CMK (cell line): Measurements from ENCODE around the gene TMEM176A.
A peak's percentile ranks its signal among the peaks of the same experiment; 100 is the strongest.
"Not testable (repeated sequence)": the region's sequence is repeated elsewhere in the genome, so short reads cannot be mapped to it uniquely, and the experiment has no call there.

Source experiments
- DNase-seq: peaks from one replicate; pipeline ENCODE4 v3.0.0-alpha.2; 2010; ENCODE audit warnings: low read depth

The TMEM176A gene

GRCh38 chr7:150800581-150801241, at the start of gene TMEM176A:
Gene TMEM176A, plus strand, starts transcription at chr7:150800769. Its CDS starts 782 bp downstream, at chr7:150801551.
- no peak for DNase-seq

GRCh38 chr7:150751702-150752101, 48.9 kb upstream of the TMEM176A start:
- DNase-seq: no peak

- DNase-seq: no peak
These were observed 47.3 kb upstream of the TMEM176A start for GRCh38 chr7:150753239-150753638.

GRCh38 chr7:150753826-150754603, 46.6 kb upstream of the TMEM176A start:
- DNase-seq: no peak

- no peak for DNase-seq
These were observed 45.6 kb upstream of the TMEM176A start for GRCh38 chr7:150754951-150755350.

- no peak for DNase-seq
These were observed 45.0 kb upstream of the TMEM176A start for GRCh38 chr7:150755473-150756099.

GRCh38 chr7:150756166-150756565, 44.4 kb upstream of the TMEM176A start:
- DNase-seq: no peak

- no peak for DNase-seq
These were observed 43.7 kb upstream of the TMEM176A start for GRCh38 chr7:150756858-150757257.

- no peak for DNase-seq
These were observed 41.1 kb upstream of the TMEM176A start for GRCh38 chr7:150759479-150759878.

GRCh38 chr7:150766334-150766709, 34.2 kb upstream of the TMEM176A start:
- DNase-seq: no peak

- no peak for DNase-seq
These were observed 30.8 kb upstream of the TMEM176A start for GRCh38 chr7:150769768-150770167.

GRCh38 chr7:150774131-150774530, 26.4 kb upstream of the TMEM176A start:
- not testable (repeated sequence) for DNase-seq

- no peak for DNase-seq
These were observed 22.4 kb upstream of the TMEM176A start for GRCh38 chr7:150778014-150778737.

GRCh38 chr7:150778738-150779301, 21.7 kb upstream of the TMEM176A start:
- DNase-seq: no peak

- DNase-seq: no peak
These were observed 20.3 kb upstream of the TMEM176A start for GRCh38 chr7:150780292-150780691.

GRCh38 chr7:150781103-150781502, 19.5 kb upstream of the TMEM176A start:
- no peak for DNase-seq

- no peak for DNase-seq
These were observed 18.6 kb upstream of the TMEM176A start for GRCh38 chr7:150781961-150782360.

GRCh38 chr7:150784120-150784736, 16.3 kb upstream of the TMEM176A start:
- no peak for DNase-seq

- no peak for DNase-seq
These were observed 15.6 kb upstream of the TMEM176A start for GRCh38 chr7:150784954-150785353.

GRCh38 chr7:150787321-150788281, 13.0 kb upstream of the TMEM176A start:
- peak; percentile 71 for DNase-seq
